ENCODE measurements around the gene SIRPA. TPM values are rescaled to one million over a fixed set of nuclear protein-coding genes. Genes with fewer than 3 reads are reported as not detected.
"Not testable (repeated sequence)": the region's sequence is repeated elsewhere in the genome, so short reads cannot be mapped to it uniquely, and the experiment has no call there.

The SIRPA gene
- total RNA-seq, 1 experiment from 2014 or later, result 0.30 TPM

- H3K79me2 ChIP-seq (ENCODE audit: low read length), result no peaks in the 10 kb centered on the region
- DNase-seq, result no peak
- H3K9me2 ChIP-seq (replicated peaks; ENCODE audit: insufficient read depth, low read length), result no peaks in the 10 kb centered on the region
- H3K27me3 ChIP-seq (ENCODE audit: low read length), result no peaks in the 10 kb centered on the region
- H3K27ac ChIP-seq (ENCODE audit: low read length), result no peak overlapping the region
- no peak overlapping the region for H3K4me3 ChIP-seq (ENCODE audit: low read length)
- H3K9me3 ChIP-seq (ENCODE audit: low read length), result no peaks in the 10 kb centered on the region
- no peaks in the 10 kb centered on the region for H4K20me1 ChIP-seq (ENCODE audit: insufficient read depth, low read depth, low read length)
- no peaks in the 10 kb centered on the region for H3K4me1 ChIP-seq (ENCODE audit: low read length)
- H3K4me2 ChIP-seq (ENCODE audit: low read depth, low read length, poor library complexity, severe bottlenecking), result no peak overlapping the region
- no peaks in the 10 kb centered on the region for H3K36me3 ChIP-seq (ENCODE audit: insufficient read depth, low read length)
- no peak overlapping the region for H2AFZ ChIP-seq (ENCODE audit: low read length)
- H3K9ac ChIP-seq (ENCODE audit: low read length), result no peak overlapping the region
These were observed 20.5 kb downstream of the SIRPA start for GRCh38 chr20:1915725-1916124.

- DNase-seq, result no peak
- Histone ChIP-seq H3K9ac (ENCODE audit: low read length) (no peak overlapping the region), H4K20me1 (ENCODE audit: insufficient read depth, low read depth, low read length) (no peaks in the 10 kb centered on the region), H3K4me3 (ENCODE audit: low read length) (no peak overlapping the region), H3K27me3 (ENCODE audit: low read length) (no peaks in the 10 kb centered on the region), H3K9me2 (replicated peaks; ENCODE audit: insufficient read depth, low read length) (no peaks in the 10 kb centered on the region), H3K4me2 (ENCODE audit: low read depth, low read length, poor library complexity, severe bottlenecking) (no peak overlapping the region), H3K9me3 (ENCODE audit: low read length) (no peaks in the 10 kb centered on the region), H3K36me3 (ENCODE audit: insufficient read depth, low read length) (no peaks in the 10 kb centered on the region), H3K79me2 (ENCODE audit: low read length) (no peaks in the 10 kb centered on the region), H3K4me1 (ENCODE audit: low read length) (no peaks in the 10 kb centered on the region), H2AFZ (ENCODE audit: low read length) (no peak overlapping the region), H3K27ac (ENCODE audit: low read length) (no peak overlapping the region)
These were observed 22.6 kb downstream of the SIRPA start for GRCh38 chr20:1917786-1918185.

GRCh38 chr20:1918491-1919165 is 23.4 kb downstream of the SIRPA start:
- no peak overlapping the region for H3K4me2 ChIP-seq (ENCODE audit: low read depth, low read length, poor library complexity, severe bottlenecking)
- no peaks in the 10 kb centered on the region for H3K9me3 ChIP-seq (ENCODE audit: low read length)
- no peak overlapping the region for H3K9ac ChIP-seq (ENCODE audit: low read length)
- DNase-seq, result no peak
- H3K36me3 ChIP-seq (ENCODE audit: insufficient read depth, low read length), result no peaks in the 10 kb centered on the region
- H4K20me1 ChIP-seq (ENCODE audit: insufficient read depth, low read depth, low read length), result no peaks in the 10 kb centered on the region
- H3K27ac ChIP-seq (ENCODE audit: low read length), result no peak overlapping the region
- no peaks in the 10 kb centered on the region for H3K9me2 ChIP-seq (replicated peaks; ENCODE audit: insufficient read depth, low read length)
- no peaks in the 10 kb centered on the region for H3K4me1 ChIP-seq (ENCODE audit: low read length)
- no peak overlapping the region for H2AFZ ChIP-seq (ENCODE audit: low read length)
- H3K27me3 ChIP-seq (ENCODE audit: low read length), result no peaks in the 10 kb centered on the region
- H3K79me2 ChIP-seq (ENCODE audit: low read length), result no peaks in the 10 kb centered on the region
- H3K4me3 ChIP-seq (ENCODE audit: low read length), result no peak overlapping the region

GRCh38 chr20:1920252-1920651 is 25.0 kb downstream of the SIRPA start:
- Histone ChIP-seq H3K36me3 (ENCODE audit: insufficient read depth, low read length) (no peaks in the 10 kb centered on the region), H3K4me3 (ENCODE audit: low read length) (no peak overlapping the region), H3K4me2 (ENCODE audit: low read depth, low read length, poor library complexity, severe bottlenecking) (no peak overlapping the region), H3K9me3 (ENCODE audit: low read length) (no peaks in the 10 kb centered on the region), H3K9ac (ENCODE audit: low read length) (no peak overlapping the region), H2AFZ (ENCODE audit: low read length) (no peak overlapping the region), H3K4me1 (ENCODE audit: low read length) (no peaks in the 10 kb centered on the region), H3K27ac (ENCODE audit: low read length) (no peak overlapping the region), H3K27me3 (ENCODE audit: low read length) (no peaks in the 10 kb centered on the region), H3K79me2 (ENCODE audit: low read length) (no peaks in the 10 kb centered on the region), H3K9me2 (replicated peaks; ENCODE audit: insufficient read depth, low read length) (no peaks in the 10 kb centered on the region), H4K20me1 (ENCODE audit: insufficient read depth, low read depth, low read length) (no peaks in the 10 kb centered on the region)
- no peak for DNase-seq

- H3K4me2 ChIP-seq (ENCODE audit: low read depth, low read length, poor library complexity, severe bottlenecking), result no peak overlapping the region
- H4K20me1 ChIP-seq (ENCODE audit: insufficient read depth, low read depth, low read length), result no peaks in the 10 kb centered on the region
- H3K27ac ChIP-seq (ENCODE audit: low read length), result no peak overlapping the region
- no peaks in the 10 kb centered on the region for H3K27me3 ChIP-seq (ENCODE audit: low read length)
- H3K9me3 ChIP-seq (ENCODE audit: low read length), result no peaks in the 10 kb centered on the region
- H3K9me2 ChIP-seq (replicated peaks; ENCODE audit: insufficient read depth, low read length), result no peaks in the 10 kb centered on the region
- H3K79me2 ChIP-seq (ENCODE audit: low read length), result no peaks in the 10 kb centered on the region
- no peaks in the 10 kb centered on the region for H3K36me3 ChIP-seq (ENCODE audit: insufficient read depth, low read length)
- no peak overlapping the region for H3K9ac ChIP-seq (ENCODE audit: low read length)
- no peak overlapping the region for H2AFZ ChIP-seq (ENCODE audit: low read length)
- H3K4me3 ChIP-seq (ENCODE audit: low read length), result no peak overlapping the region
- H3K4me1 ChIP-seq (ENCODE audit: low read length), result no peaks in the 10 kb centered on the region
- DNase-seq, result no peak
These were observed 25.6 kb downstream of the SIRPA start for GRCh38 chr20:1920826-1921225.

- H3K9me3 ChIP-seq (ENCODE audit: low read length); H3K4me3 ChIP-seq (ENCODE audit: low read length); H3K4me2 ChIP-seq (ENCODE audit: low read depth, low read length, poor library complexity, severe bottlenecking); H3K27ac ChIP-seq (ENCODE audit: low read length); H4K20me1 ChIP-seq (ENCODE audit: insufficient read depth, low read depth, low read length); H3K4me1 ChIP-seq (ENCODE audit: low read length); DNase-seq; H3K79me2 ChIP-seq (ENCODE audit: low read length); H3K9ac ChIP-seq (ENCODE audit: low read length); H3K27me3 ChIP-seq (ENCODE audit: low read length); H3K9me2 ChIP-seq (replicated peaks; ENCODE audit: insufficient read depth, low read length); H2AFZ ChIP-seq (ENCODE audit: low read length); H3K36me3 ChIP-seq (ENCODE audit: insufficient read depth, low read length): not testable (repeated sequence)
These were observed 26.8 kb downstream of the SIRPA start for GRCh38 chr20:1921985-1922384.

GRCh38 chr20:1922786-1923185 is 27.6 kb downstream of the SIRPA start:
- Histone ChIP-seq H3K27me3 (ENCODE audit: low read length) (no peaks in the 10 kb centered on the region), H3K79me2 (ENCODE audit: low read length) (no peaks in the 10 kb centered on the region), H2AFZ (ENCODE audit: low read length) (no peak overlapping the region)

GRCh38 chr20:1924910-1925861 is 30.0 kb downstream of the SIRPA start:
- H3K4me1 ChIP-seq (ENCODE audit: low read length), result no peaks in the 10 kb centered on the region
- no peak overlapping the region for H2AFZ ChIP-seq (ENCODE audit: low read length)
- H3K27me3 ChIP-seq (ENCODE audit: low read length), result no peaks in the 10 kb centered on the region
- no peaks in the 10 kb centered on the region for H3K79me2 ChIP-seq (ENCODE audit: low read length)
- DNase-seq, result no peak
- no peak overlapping the region for H3K4me3 ChIP-seq (ENCODE audit: low read length)
- no peaks in the 10 kb centered on the region for H3K9me3 ChIP-seq (ENCODE audit: low read length)
- H4K20me1 ChIP-seq (ENCODE audit: insufficient read depth, low read depth, low read length), result 0 out of 2 replicates have a peak, but pooled peaks cover 5% of the 10 kb centered on the region
- no peaks in the 10 kb centered on the region for H3K9me2 ChIP-seq (replicated peaks; ENCODE audit: insufficient read depth, low read length)
- no peak overlapping the region for H3K4me2 ChIP-seq (ENCODE audit: low read depth, low read length, poor library complexity, severe bottlenecking)
- H3K36me3 ChIP-seq (ENCODE audit: insufficient read depth, low read length), result no peaks in the 10 kb centered on the region
- H3K9ac ChIP-seq (ENCODE audit: low read length), result no peak overlapping the region
- H3K27ac ChIP-seq (ENCODE audit: low read length), result no peak overlapping the region

More at GRCh38 chr20:1922786-1923185, 27.6 kb downstream of the SIRPA start:
- H3K9me2 ChIP-seq (replicated peaks; ENCODE audit: insufficient read depth, low read length), result no peaks in the 10 kb centered on the region
- H3K4me2 ChIP-seq (ENCODE audit: low read depth, low read length, poor library complexity, severe bottlenecking), result no peak overlapping the region
- DNase-seq, result no peak
- no peak overlapping the region for H3K4me3 ChIP-seq (ENCODE audit: low read length)
- no peaks in the 10 kb centered on the region for H3K36me3 ChIP-seq (ENCODE audit: insufficient read depth, low read length)
- H3K9ac ChIP-seq (ENCODE audit: low read length), result no peak overlapping the region
- H3K27ac ChIP-seq (ENCODE audit: low read length), result no peak overlapping the region
- H3K9me3 ChIP-seq (ENCODE audit: low read length), result no peaks in the 10 kb centered on the region
- 0 out of 2 replicates have a peak, but pooled peaks cover 4% of the 10 kb centered on the region for H4K20me1 ChIP-seq (ENCODE audit: insufficient read depth, low read depth, low read length)
- H3K4me1 ChIP-seq (ENCODE audit: low read length), result no peaks in the 10 kb centered on the region
